Measurements from ENCODE around the gene PCDHGA4.
"Not testable (repeated sequence)": the region's sequence is repeated elsewhere in the genome, so short reads cannot be mapped to it uniquely, and the experiment has no call there.

The PCDHGA4 gene

GRCh38 chr5:141354900-141355469 is at the start of gene PCDHGA4:
Gene PCDHGA4 (plus strand): TSS chr5:141355021. CDS start chr5:141355108, 87 bp downstream.
- DNase-seq, result no peak

- DNase-seq, result no peak
These were observed 48.2 kb upstream of the PCDHGA4 start for GRCh38 chr5:141306630-141307029.

GRCh38 chr5:141313711-141314110 is 41.1 kb upstream of the PCDHGA4 start:
- DNase-seq, result no peak

GRCh38 chr5:141316963-141317362 is 37.9 kb upstream of the PCDHGA4 start:
- not testable (repeated sequence) for DNase-seq

- DNase-seq, result no peak
These were observed 35.6 kb upstream of the PCDHGA4 start for GRCh38 chr5:141319202-141319601.

- DNase-seq, result no peak
These were observed 35.1 kb upstream of the PCDHGA4 start for GRCh38 chr5:141319699-141320098.

GRCh38 chr5:141320225-141321169 is 34.3 kb upstream of the PCDHGA4 start, which contains the start of gene TAF7:
Gene TAF7 (minus strand): TSS chr5:141320784. CDS start chr5:141320044, 740 bp downstream.
- peak; percentile 90 to 91 for DNase-seq

- no peak for DNase-seq
These were observed 32.6 kb upstream of the PCDHGA4 start for GRCh38 chr5:141322261-141322660.

- DNase-seq, result peak; percentile 61 to 67
These were observed 28.6 kb upstream of the PCDHGA4 start for GRCh38 chr5:141326088-141326854.

GRCh38 chr5:141328231-141328630 is 26.6 kb upstream of the PCDHGA4 start:
- DNase-seq, result no peak

GRCh38 chr5:141330299-141331080 is 24.3 kb upstream of the PCDHGA4 start, which contains the start of gene PCDHGA1:
Gene PCDHGA1 (plus strand): TSS chr5:141330514.
- no peak for DNase-seq

- DNase-seq, result not testable (repeated sequence)
These were observed 22.2 kb upstream of the PCDHGA4 start for GRCh38 chr5:141332571-141332970.

GRCh38 chr5:141338538-141339306 is 16.1 kb upstream of the PCDHGA4 start, which contains the start of gene PCDHGA2:
Gene PCDHGA2 (plus strand): TSS chr5:141338760.
- no peak for DNase-seq

GRCh38 chr5:141340781-141341354 is 14.0 kb upstream of the PCDHGA4 start:
- DNase-seq, result not testable (repeated sequence)

- no peak for DNase-seq
These were observed 12.0 kb upstream of the PCDHGA4 start for GRCh38 chr5:141342773-141343172.

- DNase-seq, result no peak
These were observed 11.4 kb upstream of the PCDHGA4 start, which contains the start of gene PCDHGA3 for GRCh38 chr5:141343242-141343952. Gene PCDHGA3 (plus strand): TSS chr5:141343829. CDS start chr5:141344034, 205 bp downstream.

- DNase-seq, result no peak
These were observed 10.8 kb upstream of the PCDHGA4 start for GRCh38 chr5:141343953-141344463.

- DNase-seq, result no peak
These were observed 9.5 kb upstream of the PCDHGA4 start for GRCh38 chr5:141345327-141345726.

GRCh38 chr5:141346017-141346416 is 8.8 kb upstream of the PCDHGA4 start:
- not testable (repeated sequence) for DNase-seq

Measured in activated CD4-positive, alpha-beta T cell treated with anti-CD3 and anti-CD28 coated beads for 4 hours (primary cell).